Hippocampal formation (tissue), 2 donors: ENCODE results near the gene TMEM238.
"Not testable (repeated sequence)": the region's sequence is repeated elsewhere in the genome, so short reads cannot be mapped to it uniquely, and the experiment has no call there.

Source experiments
- DNase-seq, 2 donors: peaks; one replicate each; lab custom pipeline; 2025; lab: John Stamatoyannopoulos, UW

TMEM238 gene, protein sequence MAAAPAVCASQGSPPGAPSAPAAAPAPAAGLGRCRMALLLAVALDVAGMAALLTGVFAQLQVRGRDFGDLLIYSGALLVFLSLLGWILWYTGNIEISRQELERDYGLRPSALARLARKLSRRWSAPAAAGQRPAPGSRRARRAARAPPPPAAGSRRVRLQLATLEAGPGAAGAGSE

DNA sequence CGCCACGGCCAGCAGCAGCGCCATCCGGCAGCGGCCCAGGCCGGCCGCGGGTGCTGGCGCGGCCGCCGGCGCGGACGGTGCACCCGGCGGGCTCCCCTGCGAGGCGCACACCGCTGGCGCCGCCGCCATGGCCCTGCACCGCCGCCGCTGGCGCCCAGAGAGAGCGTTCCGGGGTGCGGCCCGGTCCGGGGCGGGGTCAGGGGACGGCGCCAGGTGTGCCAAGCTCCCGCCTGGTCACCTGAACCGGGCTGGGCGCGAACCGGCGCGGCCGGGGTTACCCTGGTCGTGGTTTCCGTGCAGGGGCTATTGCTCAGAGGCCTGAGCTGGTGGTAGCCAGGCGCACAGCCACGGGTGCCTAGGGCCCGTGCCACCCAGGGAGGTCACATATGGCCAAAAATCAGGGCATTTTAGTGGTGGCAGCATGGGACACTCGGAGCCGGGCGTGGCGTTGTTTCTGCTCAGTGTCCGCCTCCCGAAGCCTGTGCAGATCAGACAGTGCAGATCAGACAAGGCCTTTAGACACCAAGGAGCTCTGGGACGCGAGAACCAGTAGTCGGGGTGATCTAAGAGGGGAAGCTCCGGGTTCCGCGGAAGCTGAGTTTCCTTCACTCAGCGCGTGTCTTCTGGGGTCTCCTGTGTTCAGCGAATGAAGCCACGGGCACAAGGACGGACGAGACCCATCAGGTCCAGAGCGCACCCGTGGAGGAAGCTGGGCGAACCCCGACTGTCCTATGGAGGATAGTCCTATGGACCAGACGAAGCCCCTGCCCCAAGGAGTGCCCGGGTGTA lies at the start of gene TMEM238:
TSS of gene TMEM238 (minus strand) at position 162 of the 789 bp plus-strand sequence. CDS start at position 129, 33 bp downstream.
- DNase-seq: peak in 1 of 2 donors; percentile 35

DNA sequence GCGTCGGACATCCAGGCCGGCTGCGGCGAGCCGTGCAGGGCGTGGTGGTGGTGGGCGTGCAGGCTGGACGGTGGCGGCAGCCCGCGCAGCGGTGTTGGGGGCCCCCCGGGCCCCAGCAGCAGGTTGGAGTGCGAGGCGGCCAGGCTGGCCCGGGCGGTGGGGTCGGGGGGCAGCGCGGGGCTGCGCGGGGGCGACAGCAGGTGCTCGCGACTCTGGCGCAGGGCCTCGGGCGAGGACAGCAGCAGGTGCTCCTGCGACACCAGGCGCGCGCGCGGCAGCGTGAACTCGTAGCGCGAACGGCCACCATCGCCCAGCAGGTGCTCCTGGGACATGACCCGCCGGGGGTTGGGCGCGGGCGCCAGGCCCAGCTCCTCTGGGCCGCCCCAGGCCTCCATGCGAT lies 49.2 kb upstream of the TMEM238 start:
- no peak for DNase-seq

DNA sequence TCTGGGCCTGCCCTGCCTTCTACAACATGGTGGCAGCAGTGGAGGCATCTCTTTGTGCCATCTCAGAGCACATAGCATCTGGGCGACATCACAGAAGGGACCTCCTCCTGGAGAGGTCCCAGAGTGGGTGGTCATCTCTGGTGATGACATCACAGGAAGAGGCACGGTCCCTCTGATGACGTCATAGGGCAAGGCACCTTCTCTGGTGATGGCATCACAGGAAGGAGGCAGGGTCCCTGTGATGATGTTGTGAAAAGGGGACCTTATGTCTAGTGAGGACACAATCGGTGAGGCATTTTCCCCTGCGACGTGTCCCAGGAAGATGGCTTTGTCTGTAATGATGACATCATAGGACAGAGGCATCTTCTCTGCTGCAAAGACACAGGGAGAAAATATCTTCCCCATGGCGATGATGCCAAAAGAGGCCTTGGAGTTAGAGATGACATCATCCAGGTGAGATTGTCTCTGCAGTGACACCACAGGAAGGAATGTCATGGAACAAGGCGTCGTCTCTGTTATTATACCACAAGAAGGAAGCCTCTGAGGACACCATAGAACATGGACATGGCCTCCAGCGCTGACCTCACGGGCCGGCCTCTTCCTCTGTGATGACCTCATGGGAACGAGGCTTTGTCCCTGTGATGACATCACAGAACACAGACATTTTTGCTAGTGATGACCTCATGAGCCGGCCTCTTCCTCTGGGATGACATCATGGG lies 48.3 kb upstream of the TMEM238 start:
- DNase-seq: no peak

DNA sequence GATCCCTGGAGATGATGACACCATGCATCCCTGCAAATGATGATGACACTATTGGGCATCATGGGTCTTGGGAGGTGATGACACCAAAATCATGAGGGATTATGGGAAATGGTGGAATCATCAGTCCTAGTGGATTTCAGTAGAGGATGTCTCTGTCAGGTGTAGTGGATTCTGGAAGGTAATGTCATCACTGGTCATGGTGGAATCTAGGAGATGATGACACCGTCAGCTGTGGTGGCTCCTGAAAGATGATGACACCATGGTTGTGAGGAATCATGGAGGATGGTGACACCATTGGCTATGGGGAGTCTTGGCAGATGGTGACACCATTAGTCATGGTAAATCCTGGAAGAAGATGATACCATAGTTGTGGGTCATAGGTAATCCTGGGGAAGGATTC lies 47.1 kb upstream of the TMEM238 start:
- no peak for DNase-seq

DNA sequence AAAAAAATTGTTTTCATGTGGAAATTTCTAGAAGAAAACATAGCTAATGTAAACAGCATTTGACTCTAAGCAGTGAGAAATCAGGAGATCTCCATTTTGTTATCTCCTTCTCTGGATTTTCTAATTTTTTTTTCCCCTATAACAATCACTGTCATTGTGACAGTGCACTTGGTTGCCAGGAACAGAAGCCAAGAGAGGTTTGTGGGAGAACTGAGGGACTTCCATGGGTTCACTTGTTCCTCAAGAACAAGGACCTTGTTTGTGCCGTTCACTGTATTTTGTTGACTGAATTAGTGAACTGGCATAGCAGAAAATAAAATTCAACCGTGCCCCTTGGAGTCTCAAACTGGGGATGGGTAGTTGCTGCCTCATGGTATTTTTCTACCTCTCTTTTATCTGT lies 42.0 kb upstream of the TMEM238 start:
- peak; percentile 55 to 91 for DNase-seq

DNA sequence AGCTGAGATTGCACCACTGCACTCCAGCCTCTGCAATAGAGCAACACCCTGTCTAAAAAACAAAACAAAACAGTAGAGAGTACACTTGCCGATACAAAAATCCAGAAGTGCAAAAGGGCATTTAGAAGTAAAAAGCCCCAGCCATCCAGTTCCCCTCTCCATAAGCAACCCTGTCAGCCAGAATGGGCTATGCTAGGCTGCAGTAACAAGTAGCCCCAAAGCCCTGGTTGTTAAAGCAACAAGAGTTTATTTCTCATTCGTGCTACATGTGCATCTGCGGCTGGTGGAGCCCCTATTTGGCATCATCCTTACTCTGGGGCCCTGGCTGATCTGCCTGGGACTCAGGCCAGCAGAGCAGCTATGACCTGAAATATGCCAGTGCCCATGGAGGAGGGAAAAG lies 40.4 kb upstream of the TMEM238 start:
- no peak for DNase-seq

DNA sequence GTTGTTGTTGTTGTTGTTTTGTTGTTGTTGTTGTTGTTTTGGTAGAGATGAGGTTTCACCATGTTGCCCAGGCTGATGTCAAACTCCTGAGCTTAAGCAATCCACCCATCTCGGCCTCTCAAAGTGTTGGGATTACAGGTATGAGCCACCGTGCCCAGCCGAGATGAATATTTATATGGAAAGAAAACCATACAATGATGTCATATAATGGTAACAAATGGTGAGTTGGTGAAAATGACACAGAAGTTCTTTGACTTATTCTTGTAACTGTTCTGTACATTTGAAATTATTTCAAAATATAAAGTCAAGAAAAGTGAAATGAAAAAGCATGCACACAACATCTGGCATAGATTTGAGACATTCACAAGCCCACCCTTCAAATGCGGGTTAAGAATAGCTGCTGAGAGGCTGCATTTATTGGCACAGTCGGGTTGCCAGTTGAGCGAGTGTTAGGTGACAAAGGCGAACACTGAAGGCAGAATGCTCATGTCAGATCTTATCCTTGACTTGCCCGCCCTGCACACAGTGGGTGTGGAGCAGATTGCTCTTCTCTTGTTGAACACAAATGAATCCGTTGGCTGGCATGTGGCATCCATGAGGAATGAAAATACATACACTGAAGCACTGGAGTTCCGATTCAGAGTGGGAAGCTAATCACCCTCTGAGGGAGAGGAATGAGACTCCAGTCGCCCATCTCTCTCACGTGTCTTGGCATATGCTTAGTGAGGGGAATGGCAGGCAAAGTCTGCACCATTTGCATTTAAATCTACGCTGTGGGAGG lies 39.3 kb upstream of the TMEM238 start:
- DNase-seq: no peak

DNA sequence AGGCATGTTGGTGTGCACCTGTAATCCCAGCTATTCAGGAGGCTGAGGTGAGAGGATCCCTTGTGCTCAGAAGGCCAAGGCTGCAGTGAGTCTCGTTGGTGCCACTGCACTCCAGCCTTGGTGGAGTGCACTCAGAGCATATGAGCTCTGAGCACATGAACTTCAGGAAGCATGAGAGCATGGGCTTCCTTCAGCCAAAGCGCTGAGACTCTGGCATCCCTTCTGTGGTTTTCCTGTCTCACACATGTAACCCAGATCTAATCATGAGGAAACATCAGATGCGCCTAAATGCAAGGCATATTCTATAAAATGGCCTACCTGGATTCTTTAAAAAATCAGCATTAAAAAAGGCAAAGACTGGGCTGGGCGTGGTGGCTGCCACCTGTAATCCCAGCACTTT lies 37.2 kb upstream of the TMEM238 start:
- not testable (repeated sequence) for DNase-seq

DNA sequence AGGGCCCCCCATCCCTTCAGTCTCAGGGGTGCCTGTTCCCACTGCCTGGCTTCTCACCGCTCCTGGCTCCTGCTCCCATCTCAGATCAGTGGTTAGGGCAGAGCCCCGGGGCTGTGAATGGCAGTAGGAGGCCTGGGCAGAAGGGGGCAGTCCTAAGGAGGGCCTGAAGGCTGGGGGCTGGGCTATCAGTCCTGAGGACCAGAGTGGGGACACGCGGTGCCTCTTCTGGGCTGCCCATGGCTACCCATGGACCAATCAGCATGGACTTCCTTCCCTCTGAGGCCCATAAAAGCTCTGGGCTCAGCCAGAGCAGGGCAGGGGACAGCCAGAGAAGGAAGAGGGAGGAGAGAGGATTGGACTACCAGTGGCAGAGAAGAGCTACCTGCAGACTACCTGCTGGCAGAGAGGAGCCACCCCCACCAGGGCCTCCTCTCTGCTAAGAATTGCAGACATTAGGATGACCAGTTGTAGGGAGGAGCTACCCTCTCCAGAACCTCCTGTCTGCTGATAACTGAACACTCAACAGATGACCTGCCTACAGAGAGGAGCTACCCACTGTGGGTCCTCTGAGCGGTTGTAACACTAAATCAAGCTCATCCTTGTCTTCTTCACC lies 35.6 kb upstream of the TMEM238 start:
- DNase-seq: peak in 1 of 2 donors; percentile 44

DNA sequence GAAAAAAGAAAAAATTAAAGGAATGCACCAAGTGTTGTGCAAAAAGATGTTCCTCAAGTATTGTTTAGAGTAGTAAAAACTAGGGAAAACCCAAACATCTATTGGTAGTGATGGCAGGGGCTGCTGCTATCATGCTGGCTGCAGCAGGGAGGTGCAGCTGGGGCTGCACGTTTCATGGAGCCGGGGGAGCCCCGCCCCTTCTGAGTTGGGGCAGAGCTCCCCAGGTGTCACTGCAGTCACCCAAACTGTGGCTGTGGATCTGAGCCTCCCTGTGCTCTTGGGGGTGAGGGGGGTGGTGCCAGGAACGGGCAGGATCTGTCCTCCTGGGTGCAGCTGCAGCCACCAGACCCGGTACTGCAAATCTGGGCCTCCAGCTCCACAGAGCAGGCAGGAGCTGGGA lies 35.0 kb upstream of the TMEM238 start:
- DNase-seq: no peak

DNA sequence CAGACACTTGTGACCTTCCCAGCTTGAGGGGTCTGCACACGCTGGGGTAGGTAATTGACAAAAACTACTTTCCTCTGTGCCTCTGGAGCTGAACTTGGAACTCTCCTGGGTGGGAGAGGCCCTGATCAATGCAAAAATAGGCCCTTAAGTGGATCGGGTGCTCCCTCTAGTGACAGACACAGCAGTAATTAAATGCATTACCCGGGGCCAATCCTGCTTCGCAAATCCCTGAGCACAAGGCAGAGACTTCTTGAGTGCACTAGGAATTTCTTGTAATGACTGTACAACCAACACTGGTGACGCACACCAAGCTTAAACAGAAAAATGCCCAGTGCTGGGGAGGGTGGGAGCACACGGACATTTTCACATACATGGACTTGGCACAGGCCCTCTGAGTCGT lies 34.1 kb upstream of the TMEM238 start:
- peak; percentile 41 to 80 for DNase-seq

DNA sequence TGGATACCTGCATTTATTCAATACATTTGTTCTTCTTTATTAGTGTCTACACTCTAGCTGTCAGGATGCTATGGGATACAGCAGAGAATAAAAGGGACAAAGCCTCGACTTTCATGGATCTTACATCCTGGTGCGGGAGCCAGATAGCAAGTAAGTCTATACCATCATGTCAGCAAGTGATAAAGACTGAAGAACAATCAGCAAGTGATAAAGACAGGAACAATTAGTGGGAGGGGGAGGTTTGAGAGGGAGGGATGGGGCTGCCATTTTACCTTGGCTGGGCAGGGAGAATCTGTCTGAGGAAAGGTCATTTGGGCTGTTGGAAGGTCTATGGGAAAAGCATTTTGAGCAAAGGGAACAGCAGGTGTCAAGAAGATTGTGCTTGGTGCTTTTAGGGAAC lies 26.1 kb upstream of the TMEM238 start:
- no peak for DNase-seq

DNA sequence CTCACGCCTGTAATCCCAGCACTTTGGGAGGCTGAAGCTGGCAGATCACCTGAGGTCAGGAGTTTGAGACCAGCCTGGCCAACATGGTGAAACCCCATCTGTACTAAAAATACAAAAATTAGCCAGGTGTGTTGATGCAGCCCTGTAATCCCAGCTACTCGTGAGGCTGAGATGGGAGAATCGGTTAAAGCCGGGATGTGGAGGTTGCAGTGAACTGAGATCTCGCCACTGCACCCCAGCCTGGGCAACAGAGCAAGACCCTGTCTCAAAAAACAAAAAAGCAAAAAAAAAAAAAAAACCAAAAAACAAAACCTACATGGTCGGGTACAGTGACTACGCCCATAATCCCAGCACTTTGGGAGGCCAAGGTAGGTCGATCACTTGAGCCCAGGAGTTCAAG lies 25.1 kb upstream of the TMEM238 start:
- not testable (repeated sequence) for DNase-seq

DNA sequence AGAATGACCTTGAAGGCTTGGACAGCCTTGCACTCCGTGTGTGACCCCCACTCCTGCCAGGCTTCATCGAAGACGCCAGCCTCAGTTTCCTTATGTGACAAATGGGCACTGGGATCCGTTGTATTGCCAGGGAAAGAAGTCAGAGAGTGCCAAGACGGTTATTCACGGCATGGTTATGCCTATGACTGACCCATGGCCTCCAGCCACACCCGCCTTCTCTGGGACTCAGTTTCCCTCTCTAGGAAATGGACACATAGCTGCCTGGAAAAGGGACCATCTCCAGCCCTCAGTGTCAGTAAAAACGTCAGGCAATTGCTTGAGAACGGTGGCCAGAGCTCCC lies 24.4 kb upstream of the TMEM238 start:
- no peak for DNase-seq

DNA sequence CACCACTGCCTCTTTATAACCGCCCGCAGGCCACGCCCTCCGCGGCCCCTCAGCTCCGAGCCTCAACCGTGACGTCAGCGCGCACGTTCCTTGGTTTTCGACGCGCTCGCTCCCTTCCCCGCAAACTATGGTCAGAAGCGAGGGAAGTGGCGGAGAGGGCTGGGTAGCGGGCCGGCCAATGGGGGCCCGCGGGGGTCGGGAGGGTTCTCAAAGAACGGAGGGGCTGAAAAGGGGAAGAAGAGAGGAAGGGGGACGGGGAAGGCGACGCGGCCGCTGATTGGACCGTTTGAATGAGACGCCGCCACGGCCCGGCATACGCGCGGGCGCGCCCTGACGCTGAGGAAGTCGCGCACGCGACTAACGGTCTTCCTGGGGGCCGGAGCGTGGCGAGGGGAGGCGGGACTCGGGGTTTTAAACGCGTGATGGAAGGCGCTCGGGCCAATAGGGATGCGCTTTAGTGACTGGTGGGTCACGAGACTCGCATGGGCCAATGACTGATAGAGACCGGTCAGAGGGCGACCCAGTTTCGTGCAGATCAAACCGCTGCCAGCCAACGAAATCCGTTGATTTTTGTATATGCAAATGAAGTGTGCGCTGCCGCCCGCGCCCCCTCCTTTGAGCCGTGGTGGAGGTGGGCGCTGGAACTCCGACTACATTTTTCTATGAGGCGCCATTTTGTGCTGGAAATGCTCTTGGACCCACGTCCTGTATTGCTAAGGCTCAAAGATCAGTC lies 23.9 kb upstream of the TMEM238 start:
- peak; percentile 96 to 98 for DNase-seq

DNA sequence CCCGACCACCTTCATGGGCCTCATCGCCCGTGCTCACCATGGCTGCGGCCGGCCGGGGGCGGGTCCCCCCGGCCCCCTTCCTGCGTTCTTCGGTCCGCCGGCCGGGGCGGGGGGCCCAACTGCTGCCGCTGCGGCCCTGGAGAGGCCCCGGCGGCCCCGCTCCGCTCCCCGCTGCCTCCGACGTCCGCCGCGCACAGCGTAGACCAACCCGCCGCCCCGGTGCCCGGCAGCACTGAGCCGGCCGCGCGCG lies 23.4 kb upstream of the TMEM238 start, which contains the start of gene UBE2S:
TSS of gene UBE2S (minus strand) at position 239 of the 250 bp plus-strand sequence. CDS start at position 40, 199 bp downstream.
- not testable (repeated sequence) for DNase-seq

DNA sequence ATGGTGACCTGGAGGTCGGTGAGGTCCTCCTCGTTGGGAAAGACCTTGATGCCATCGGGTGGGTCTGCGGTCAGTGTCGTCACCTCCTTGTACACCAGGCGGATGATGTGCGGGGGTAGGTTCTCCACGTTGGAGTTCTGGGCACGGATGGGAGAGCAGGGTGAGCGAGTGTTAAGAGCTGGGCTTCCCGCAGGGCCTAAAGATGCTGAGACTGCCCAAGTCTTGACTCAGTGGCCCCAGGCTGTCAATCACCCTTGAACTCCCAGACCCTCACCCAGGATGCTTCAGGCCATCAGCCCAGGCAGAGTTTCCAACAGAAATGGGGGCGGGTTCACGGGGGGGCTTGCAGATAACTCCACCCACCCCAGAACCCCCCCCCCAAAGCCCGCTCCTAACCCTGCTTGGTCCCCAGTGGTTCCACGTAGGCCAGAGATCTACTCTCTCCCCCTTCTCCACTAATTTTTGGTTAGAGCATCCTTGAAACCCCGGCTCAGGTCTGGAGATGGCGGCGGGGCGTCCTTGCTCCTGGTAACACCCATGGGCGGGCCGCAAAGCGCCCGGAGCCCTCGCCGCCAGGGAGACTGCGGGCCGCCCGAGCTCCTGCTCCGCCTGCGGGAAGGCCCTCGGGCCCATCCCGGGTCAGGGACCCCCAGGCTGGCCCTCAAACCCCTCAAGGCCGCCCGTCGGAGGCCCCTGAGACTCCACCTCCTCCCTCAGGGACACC lies 22.9 kb upstream of the TMEM238 start:
- DNase-seq: no peak

DNA sequence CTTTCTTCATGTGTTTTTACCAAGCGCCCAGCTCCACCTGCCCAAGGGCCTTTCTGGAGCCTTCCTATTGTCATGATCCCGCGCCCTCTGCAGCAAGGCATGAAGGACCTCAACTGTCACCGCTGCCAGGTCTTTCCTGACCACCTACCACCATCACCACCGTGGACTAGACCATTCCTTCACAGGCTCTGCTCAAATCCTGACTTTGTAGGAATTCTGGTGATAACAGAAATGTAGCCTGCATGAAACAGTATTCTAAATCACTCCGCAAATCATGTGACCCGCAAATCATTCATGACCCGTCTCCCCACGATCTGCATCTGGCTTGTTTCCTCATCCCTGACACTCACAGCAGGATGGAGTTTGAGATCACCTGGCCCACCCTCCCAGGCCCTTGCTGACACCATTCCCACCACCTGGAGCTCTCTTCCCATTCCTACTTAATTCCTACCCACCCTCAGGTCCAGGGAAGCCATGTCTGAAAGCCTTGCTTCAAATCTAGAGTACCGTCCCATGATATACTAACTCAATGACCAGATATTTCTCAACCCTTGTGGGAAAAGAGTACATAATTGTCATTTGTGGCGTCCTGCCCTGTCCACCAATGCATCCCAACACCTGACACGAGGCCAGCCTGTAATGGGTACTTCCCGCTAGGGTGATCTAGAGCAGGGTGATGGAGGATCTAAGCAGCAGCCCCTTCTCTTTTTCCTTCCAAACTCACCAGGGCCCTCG lies 22.2 kb upstream of the TMEM238 start:
- no peak for DNase-seq

DNA sequence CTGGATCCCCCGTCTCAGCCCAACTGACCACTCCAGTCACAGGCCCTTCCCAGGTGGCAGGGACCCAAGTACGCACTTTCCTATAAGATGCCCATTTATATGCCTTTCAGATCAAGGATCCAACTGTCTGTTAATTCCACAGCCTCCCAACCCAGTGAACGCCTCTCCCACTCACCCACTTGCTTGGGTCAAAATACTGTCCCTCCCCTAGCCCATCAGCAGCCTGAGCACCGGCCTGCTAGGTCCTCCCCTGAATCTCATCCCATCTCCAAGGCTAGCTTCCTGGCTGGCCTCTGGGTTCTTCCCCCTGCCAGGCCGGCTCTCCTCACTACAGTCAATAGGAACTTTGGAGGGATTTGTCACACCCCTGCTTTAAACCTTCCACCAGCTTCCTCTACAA lies 21.5 kb upstream of the TMEM238 start:
- no peak for DNase-seq

DNA sequence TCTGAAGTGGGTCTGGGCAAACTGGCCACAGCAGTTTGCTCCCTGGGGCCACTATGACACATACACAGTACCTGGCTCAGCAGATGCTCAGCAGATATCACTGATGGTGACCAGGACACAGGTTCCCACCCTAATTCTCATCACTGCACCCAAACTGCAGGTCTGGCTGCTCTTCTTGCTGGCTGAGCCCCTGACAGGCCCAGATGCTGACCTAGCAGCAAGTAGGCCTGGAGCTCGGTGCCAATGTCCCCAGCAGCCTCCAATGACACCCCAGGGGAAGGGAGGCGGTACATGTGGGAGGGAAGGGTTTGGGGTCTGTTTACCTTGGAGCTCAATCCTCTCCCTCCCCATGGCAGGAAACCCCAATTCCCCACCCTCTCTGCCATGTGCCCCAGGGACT lies 18.4 kb upstream of the TMEM238 start:
- no peak for DNase-seq
